ENCODE data around the gene REEP1.
"Not testable (repeated sequence)": the region's sequence is repeated elsewhere in the genome, so short reads cannot be mapped to it uniquely, and the experiment has no call there.

DNA sequence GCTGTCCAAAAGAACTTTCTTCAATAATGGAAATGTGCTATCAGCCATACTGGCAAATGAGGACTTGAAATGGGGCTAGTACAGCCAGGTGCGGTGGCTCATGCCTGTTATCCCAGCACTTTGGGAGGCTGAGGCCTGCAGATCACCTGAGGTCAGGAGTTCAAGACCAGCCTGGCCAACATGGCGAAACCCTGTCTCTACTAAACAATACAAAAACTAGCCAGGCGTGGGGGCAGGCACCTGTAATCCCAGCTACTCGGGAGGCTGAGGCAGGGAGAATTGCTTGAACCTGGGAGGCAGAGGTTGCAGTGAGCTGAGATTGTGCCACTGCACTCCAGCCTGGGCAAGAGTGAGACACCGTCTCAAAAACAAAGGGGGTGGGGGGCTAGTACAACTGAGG lies 92.6 kb downstream of the REEP1 start:
- TF ChIP-seq, protein P1, sequence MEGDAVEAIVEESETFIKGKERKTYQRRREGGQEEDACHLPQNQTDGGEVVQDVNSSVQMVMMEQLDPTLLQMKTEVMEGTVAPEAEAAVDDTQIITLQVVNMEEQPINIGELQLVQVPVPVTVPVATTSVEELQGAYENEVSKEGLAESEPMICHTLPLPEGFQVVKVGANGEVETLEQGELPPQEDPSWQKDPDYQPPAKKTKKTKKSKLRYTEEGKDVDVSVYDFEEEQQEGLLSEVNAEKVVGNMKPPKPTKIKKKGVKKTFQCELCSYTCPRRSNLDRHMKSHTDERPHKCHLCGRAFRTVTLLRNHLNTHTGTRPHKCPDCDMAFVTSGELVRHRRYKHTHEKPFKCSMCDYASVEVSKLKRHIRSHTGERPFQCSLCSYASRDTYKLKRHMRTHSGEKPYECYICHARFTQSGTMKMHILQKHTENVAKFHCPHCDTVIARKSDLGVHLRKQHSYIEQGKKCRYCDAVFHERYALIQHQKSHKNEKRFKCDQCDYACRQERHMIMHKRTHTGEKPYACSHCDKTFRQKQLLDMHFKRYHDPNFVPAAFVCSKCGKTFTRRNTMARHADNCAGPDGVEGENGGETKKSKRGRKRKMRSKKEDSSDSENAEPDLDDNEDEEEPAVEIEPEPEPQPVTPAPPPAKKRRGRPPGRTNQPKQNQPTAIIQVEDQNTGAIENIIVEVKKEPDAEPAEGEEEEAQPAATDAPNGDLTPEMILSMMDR (IDR thresholded peaks at IDR 0.05 in 8 of 11, conservative IDR thresholded peaks at IDR 0.05 in 3 of 11): not testable (repeated sequence)
- not testable (repeated sequence) for TF ChIP-seq POLR2AphosphoS5, POLR2A (IDR thresholded peaks at IDR 0.05)
